Loucy (cell line): ENCODE results near the gene AFF2.

Experiments used
- H2AFZ ChIP-seq: fragments of 200-600 bp; sonication (generic); 2 replicates; pipeline ENCODE4 v1.6.0; 2016; ENCODE audit warnings: antibody characterized with exemption, mild to moderate bottlenecking, low read length, moderate library complexity
- H3F3A ChIP-seq: fragments of 200-600 bp; 2 replicates; pipeline ENCODE4 v1.6.0; 2016; ENCODE audit warnings: antibody characterized with exemption, low read depth, mild to moderate bottlenecking
- H3K27me3 ChIP-seq: fragments of 200-600 bp; sonication (generic); 2 replicates; pipeline ENCODE4 v1.6.1; 2014; ENCODE audit warnings: low read length, mild to moderate bottlenecking; ENCODE audit not compliant: insufficient read depth, poor library complexity, severe bottlenecking
- H3K36me3 ChIP-seq: fragments of 200-600 bp; sonication (generic); 2 replicates; pipeline ENCODE4 v1.6.1; 2016; ENCODE audit warnings: low read length; ENCODE audit not compliant: insufficient read depth
- H3K4me1 ChIP-seq: fragments of 200-600 bp; sonication (generic); 2 replicates; pipeline ENCODE4 v1.5.1; 2014; ENCODE audit warnings: low read length, mild to moderate bottlenecking; ENCODE audit not compliant: insufficient read depth, poor library complexity, severe bottlenecking
- H3K4me2 ChIP-seq: fragments of 200-600 bp; sonication (generic); 2 replicates; pipeline ENCODE4 v1.6.0; 2014; ENCODE audit warnings: antibody characterized with exemption, low read length, low read depth, mild to moderate bottlenecking; ENCODE audit not compliant: poor library complexity, severe bottlenecking
- H3K4me3 ChIP-seq: fragments of 200-600 bp; sonication (generic); 2 replicates; pipeline ENCODE4 v1.5.1; 2014; ENCODE audit warnings: low read length, mild to moderate bottlenecking, mixed read lengths; ENCODE audit not compliant: poor library complexity, severe bottlenecking
- H3K79me2 ChIP-seq: fragments of 200-600 bp; sonication (generic); 2 replicates; pipeline ENCODE4 v1.6.1; 2014; ENCODE audit warnings: low read length; ENCODE audit not compliant: insufficient read depth
- H3K9ac ChIP-seq: fragments of 200-600 bp; sonication (generic); 2 replicates; pipeline ENCODE4 v1.6.0; 2014; ENCODE audit warnings: mild to moderate bottlenecking, low read depth, low read length, moderate library complexity; ENCODE audit not compliant: poor library complexity, severe bottlenecking
- H3K9me2 ChIP-seq: fragments of 200-600 bp; sonication (generic); replicated peaks from 2 replicates; pipeline ENCODE4 v1.6.1; 2016; ENCODE audit warnings: low read depth, low read length, mixed read lengths
- H3K9me3 ChIP-seq: fragments of 200-600 bp; sonication (generic); 2 replicates; pipeline ENCODE4 v1.6.1; 2014; ENCODE audit warnings: mild to moderate bottlenecking, antibody characterized with exemption, low read length, low read depth; ENCODE audit not compliant: insufficient read depth
- H4K20me1 ChIP-seq: fragments of 200-600 bp; sonication (generic); 2 replicates; pipeline ENCODE4 v1.6.0; 2014; ENCODE audit warnings: antibody characterized with exemption, low read length, mild to moderate bottlenecking; ENCODE audit not compliant: insufficient read depth, poor library complexity, severe bottlenecking
- CTCF ChIP-seq: fragments of 200-600 bp; sonication (generic); conservative IDR thresholded peaks from 2 replicates; pipeline ENCODE4 v1.5.1; 2014; ENCODE audit warnings: mild to moderate bottlenecking, antibody characterized with exemption, low read length
- EZH2phosphoT487 ChIP-seq: fragments of 200-600 bp; IDR thresholded peaks from 2 replicates; pipeline ENCODE4 v1.6.1; 2018; ENCODE audit warnings: antibody characterized with exemption, mild to moderate bottlenecking, moderate library complexity, borderline replicate concordance

Gene AFF2

GRCh38 chrX:148659481-148659880 lies 159.1 kb downstream of the AFF2 start:
- H3K9me2 ChIP-seq, result no peaks in the 10 kb centered on the region
- H3K4me2 ChIP-seq, result no peak overlapping the region
- no peak overlapping the region for H3K9ac ChIP-seq
- H3K36me3 ChIP-seq, result peaks cover 22% of the 10 kb centered on the region; the same call in 1 of the 2 replicates
- H3K9me3 ChIP-seq, result no peaks in the 10 kb centered on the region
- no peak overlapping the region for H2AFZ ChIP-seq
- peaks cover 3% of the 10 kb centered on the region for H4K20me1 ChIP-seq
- no peaks in the 10 kb centered on the region for H3F3A ChIP-seq
- H3K79me2 ChIP-seq, result peaks cover 28% of the 10 kb centered on the region
- TF ChIP-seq EZH2phosphoT487 (no peak), CTCF (no peak)
- no peaks in the 10 kb centered on the region for H3K27me3 ChIP-seq
- H3K4me1 ChIP-seq, result peaks cover 12% of the 10 kb centered on the region
- no peak overlapping the region for H3K4me3 ChIP-seq

GRCh38 chrX:148661035-148661434 lies 160.6 kb downstream of the AFF2 start:
- Histone ChIP-seq H3K4me3 (no peak overlapping the region), H3K79me2 (peaks cover 28% of the 10 kb centered on the region), H3F3A (no peaks in the 10 kb centered on the region), H3K4me2 (no peak overlapping the region), H3K9me2 (no peaks in the 10 kb centered on the region), H3K4me1 (peaks cover 12% of the 10 kb centered on the region), H3K36me3 (peaks cover 30% of the 10 kb centered on the region; the same call in 1 of the 2 replicates), H4K20me1 (peaks cover 3% of the 10 kb centered on the region), H3K27me3 (no peaks in the 10 kb centered on the region), H3K9ac (no peak overlapping the region), H2AFZ (no peak overlapping the region), H3K9me3 (no peaks in the 10 kb centered on the region)
- TF ChIP-seq EZH2phosphoT487, result no peak
- no peak for TF ChIP-seq CTCF

- no peak overlapping the region for H3K4me2 ChIP-seq
- no peak overlapping the region for H2AFZ ChIP-seq
Measured at GRCh38 chrX:148662014-148662413, 161.6 kb downstream of the AFF2 start.

More at GRCh38 chrX:148662014-148662413, 161.6 kb downstream of the AFF2 start:
- H3K36me3 ChIP-seq, result peaks cover 35% of the 10 kb centered on the region; the same call in 1 of the 2 replicates
- peaks cover 3% of the 10 kb centered on the region for H4K20me1 ChIP-seq
- no peaks in the 10 kb centered on the region for H3K27me3 ChIP-seq
- TF ChIP-seq EZH2phosphoT487 (no peak), CTCF (no peak)
- H3K4me1 ChIP-seq, result peaks cover 12% of the 10 kb centered on the region
- no peak overlapping the region for H3K4me3 ChIP-seq
- H3K9me2 ChIP-seq, result no peaks in the 10 kb centered on the region
- H3K79me2 ChIP-seq, result peaks cover 28% of the 10 kb centered on the region
- no peak overlapping the region for H3K9ac ChIP-seq
- 0 out of 2 replicates have a peak, but pooled peaks cover under 1% of the 10 kb centered on the region for H3K9me3 ChIP-seq
- H3F3A ChIP-seq, result no peaks in the 10 kb centered on the region
